SH-SY5Y (cell line): ENCODE measurements around the gene MORN1.

ENCODE experiments used
- GATA2 ChIP-seq: IDR thresholded peaks from 2 replicates; pipeline ENCODE4 v1.6.1; 2011; ENCODE audit warnings: mild to moderate bottlenecking, low read depth, low read length
- GATA3 ChIP-seq: IDR thresholded peaks from 2 replicates; pipeline ENCODE4 v1.6.1; 2011; ENCODE audit warnings: low read depth, mild to moderate bottlenecking, low read length, moderate library complexity

DNA sequence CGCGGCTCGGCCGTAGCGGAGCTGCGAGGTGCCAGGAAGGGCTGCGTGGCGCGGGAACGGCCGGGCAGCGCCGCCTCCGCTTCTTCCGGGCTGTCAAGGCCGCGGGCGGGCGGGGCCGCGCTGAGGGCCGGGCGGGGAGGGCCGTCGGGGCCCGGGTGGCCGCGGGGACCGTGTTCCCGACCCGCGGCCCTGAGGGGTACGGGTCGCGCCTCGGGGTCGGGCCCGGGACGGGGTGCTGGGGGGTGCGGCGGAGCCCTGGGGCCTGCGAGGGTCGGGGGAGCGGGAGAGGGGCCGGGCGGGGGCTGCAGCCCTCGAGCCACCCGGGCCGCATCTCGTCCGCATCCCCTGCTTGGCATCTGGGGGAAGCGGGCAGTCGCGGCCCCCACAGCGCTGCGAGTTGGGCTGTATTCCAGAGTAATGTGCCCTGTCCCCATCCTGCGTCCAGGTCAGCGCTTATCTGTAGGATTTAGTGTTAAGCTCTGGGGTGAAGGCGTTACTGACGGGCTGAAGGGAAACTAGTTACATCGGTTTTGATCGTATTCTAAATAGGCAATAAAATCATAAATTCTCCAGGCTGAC, 666 bp upstream of the MORN1 start:
- TF ChIP-seq GATA3 (no peak), GATA2 (no peak)
